HG03135 (cell line): ENCODE measurements around the gene FBXW2.
"Not testable (repeated sequence)": the region's sequence is repeated elsewhere in the genome, so short reads cannot be mapped to it uniquely, and the experiment has no call there.

Source experiments
- ATAC-seq: cut with Tn5 transposase; IDR thresholded peaks from one replicate; pipeline ENCODE4 v1.9.1; 2021; ENCODE audit warnings: mild to moderate bottlenecking, moderate library complexity; ENCODE audit not compliant: unreplicated experiment

The FBXW2 gene, protein sequence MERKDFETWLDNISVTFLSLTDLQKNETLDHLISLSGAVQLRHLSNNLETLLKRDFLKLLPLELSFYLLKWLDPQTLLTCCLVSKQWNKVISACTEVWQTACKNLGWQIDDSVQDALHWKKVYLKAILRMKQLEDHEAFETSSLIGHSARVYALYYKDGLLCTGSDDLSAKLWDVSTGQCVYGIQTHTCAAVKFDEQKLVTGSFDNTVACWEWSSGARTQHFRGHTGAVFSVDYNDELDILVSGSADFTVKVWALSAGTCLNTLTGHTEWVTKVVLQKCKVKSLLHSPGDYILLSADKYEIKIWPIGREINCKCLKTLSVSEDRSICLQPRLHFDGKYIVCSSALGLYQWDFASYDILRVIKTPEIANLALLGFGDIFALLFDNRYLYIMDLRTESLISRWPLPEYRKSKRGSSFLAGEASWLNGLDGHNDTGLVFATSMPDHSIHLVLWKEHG

DNA sequence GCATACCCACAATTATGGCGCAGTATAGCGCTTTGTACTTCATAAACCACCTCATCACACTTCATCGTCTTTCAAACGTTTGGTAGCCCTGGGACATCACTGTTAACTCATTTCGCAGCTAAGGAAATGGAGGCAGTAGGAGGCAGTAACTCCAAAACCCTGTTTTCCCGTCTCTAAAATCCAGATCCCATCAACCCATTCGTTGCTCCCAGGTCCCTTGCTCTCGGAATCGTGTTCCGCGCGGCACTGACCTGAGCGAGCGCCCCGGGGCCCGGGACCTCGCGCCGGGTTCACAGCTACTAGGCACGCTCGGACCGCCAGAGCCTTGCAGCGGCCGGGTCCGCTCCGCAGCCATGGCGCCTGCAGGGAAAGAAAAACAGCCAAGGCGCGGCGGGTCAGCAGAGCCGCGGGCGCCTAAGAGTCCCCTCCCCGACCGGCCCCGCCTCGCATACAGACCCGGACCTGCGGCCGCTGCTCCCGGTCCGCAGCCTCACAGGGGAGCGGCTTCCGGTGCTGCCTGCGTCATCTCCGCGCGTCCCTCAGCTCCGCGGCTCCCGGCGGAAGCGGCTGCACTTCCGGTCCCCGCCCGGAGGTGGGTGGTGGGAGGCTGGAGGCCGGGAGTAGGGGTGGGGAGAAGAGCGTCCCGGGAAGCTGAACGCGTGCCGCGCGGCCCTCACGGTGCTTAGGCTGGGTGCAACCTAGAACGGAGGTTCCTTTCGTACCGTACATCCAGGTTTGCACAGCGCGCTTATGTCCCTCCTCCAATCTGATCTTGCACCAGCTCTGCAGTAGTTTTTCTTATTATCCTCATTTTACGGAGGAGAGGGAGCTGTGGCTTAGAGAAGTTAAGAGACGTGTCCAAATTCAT is at the start of gene FBXW2:
Gene FBXW2, minus strand, starts transcription at position 519 of the 868 bp plus-strand sequence. CDS start 5,158 bp downstream, outside the sequence.
- ATAC-seq = peak; percentile 90

DNA sequence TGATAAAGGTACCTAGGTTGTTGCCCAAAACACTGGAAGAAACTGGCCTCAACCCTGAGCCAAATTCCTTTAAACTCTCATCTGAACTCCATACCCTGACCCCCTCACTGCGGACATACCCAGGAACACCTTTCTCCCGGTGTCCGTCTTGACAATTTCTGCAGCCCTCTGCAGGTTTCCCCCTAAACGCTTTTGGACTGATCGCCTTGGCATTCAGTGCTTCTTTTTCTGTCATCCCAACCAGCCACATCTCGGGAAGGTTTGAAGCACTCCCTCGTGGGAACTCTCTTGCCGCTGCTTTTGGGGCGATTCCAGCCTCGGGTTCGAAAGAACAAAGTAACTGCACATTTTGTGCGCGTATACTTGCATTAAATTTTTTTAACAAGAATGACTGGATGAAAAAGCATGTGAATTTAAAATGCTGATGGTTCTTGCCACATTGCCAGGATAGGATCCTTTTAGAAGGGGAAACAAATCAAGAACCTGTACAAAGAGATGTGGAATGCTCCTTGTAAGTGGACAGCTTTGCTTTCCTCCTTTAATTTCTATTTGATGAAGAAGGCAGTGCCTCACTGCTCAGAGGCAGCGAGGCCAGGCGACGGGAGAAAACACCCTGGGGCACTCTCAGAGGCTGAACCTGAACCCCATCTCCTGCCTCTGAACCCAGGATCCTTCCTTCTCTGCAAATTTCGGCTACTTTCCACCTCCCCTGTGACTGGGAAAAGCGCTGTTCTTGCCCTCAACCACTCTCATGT is 48.9 kb upstream of the FBXW2 start:
- ATAC-seq = peak; percentile 13

DNA sequence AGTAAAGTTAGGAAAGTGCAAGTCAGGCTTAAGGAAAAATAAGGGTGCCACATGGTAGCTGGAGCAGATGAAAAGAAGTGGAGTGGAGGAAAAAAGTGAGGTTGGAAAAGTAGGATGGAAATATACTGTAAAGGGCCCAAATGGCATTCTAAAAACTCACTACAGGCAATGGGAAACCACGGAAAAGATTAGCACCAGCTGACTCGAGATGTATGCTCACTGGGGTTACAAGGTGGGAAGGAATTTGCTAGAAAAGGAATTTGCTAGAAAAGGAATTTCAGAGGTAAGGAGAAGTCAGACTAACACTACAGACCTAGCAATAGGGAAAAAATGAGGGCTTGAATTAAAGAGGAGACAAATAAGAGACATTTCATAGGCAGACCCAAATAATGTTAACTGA is 45.9 kb upstream of the FBXW2 start:
- ATAC-seq = no peak

DNA sequence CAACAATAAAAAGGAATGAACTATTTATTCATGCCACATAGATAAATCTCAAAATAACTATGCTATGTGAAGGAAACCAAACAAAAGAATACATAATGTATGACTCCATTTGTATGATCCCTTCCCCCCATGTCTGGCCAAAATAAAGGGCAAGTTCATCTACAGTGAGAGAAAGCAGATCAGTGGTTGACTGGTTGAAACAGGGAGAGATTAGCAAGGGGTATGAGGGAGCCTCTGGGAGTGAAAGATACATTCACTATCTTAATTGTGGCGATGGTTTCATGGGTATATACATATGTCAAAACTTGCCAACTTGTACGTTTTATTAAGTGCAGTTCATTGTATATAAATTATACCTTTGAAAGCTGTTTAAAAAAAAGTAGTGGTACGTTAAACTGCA is 44.7 kb upstream of the FBXW2 start:
- no peak for ATAC-seq

DNA sequence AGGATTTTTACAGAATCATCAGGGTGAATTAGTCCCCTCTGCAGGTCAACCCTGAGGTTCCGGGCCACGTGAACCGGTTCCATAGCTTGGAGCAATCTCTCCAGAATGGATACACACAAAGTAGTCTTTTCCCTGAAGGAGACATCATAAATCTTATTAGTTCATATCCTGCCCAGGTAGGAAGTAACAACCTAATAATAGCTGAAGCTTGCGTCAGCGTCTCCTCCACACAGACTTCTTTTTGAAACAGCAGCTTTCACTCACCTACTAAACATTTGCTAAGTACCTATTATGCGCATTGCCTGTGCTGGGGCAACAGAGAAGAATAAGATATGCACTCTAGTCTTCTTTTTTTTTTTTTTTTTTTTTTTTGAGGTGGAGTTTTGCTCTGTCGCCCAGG is 40.1 kb upstream of the FBXW2 start:
- no peak for ATAC-seq

DNA sequence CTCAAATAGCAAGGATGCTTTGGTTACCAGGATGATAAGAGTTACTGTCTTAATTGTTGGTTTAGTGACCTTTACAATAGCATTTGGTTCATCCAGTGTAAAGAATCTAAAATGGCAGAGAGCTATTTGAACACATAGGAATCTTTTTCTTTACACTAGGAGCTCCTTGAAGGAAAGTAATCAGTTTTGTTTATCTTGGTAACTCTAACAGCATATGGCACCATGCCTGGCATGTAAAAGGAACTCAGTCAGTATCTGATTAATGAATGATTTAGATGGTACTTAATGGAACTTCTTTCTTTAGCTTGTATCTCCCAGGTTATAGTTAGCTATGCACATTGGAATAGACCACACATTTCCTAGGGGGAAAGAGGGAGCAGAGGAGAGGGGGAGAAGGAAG is 39.6 kb upstream of the FBXW2 start:
- ATAC-seq = no peak

DNA sequence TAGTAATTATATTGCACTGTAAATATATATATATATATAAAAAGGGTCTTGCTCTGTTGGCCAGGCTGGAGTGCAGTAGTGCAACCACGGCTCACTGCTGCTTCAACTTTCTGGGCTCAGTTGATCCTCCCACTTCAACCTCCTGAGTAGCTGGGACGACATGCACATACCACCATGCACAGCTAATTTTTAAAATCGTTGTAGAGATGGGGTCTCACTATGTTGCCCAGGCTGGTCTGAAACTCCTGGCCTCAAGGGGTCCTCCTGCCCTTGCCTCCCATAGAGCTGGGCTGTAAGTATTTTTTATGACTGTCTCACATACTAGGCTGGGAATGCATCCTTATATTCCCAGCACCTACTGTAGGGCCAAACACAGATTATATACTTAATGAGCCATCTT is 37.6 kb upstream of the FBXW2 start:
- ATAC-seq = no peak

DNA sequence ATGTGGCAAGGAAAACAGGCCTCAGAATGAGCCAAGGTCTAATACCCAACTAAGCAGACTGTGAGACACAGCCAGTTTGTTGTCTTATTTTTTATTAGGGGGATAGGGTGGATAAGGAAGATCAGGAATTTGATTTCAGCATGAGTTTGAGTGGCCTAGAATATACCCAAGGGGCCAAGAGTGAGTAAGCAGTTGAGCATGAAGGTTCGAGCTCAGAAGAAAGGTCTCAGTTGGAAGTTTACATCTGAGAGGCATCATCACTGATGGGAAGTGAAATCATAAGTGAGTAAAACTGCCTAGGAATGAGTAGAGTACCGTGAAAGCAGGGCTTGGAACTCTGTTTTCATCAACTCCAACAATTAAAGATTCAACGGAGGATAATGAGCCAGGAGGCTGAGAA is 36.9 kb upstream of the FBXW2 start:
- ATAC-seq = no peak

DNA sequence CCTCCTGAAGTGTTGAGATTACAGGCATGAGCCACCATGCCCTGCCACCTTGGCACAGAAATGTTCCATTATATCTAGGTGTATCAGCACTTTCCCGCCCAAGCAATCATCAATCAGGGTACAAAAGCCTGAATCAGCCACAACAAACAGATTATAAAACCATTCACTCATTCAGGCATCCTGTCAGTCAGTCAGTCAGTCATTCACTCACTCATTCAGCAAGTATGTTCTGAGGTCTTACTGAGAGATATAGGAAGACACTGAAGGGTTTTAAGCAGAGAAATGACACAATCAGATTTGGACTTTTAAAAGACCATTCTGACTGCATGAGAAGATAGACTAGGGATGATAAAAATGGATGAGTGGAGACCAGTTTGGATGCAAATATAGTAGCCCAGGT is 36.4 kb upstream of the FBXW2 start:
- ATAC-seq = no peak

DNA sequence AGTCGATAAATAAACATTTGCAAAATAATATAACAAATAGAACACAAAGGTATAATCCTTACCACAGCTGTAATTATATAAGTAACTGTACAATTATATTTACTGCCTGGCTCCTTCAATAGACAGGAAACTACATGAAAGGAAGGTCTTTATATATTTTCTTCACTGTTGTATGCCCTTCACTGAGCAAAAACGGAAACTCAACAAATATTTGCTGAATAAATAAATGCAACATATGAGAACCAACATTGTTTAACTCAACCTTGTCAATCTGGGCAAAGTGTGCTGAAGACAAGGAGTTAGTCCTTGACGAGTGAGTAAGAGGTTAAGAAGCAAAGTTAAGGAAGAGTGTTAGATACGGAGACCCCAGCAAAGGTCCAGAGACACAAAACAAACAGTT is 26.9 kb upstream of the FBXW2 start:
- ATAC-seq = no peak

DNA sequence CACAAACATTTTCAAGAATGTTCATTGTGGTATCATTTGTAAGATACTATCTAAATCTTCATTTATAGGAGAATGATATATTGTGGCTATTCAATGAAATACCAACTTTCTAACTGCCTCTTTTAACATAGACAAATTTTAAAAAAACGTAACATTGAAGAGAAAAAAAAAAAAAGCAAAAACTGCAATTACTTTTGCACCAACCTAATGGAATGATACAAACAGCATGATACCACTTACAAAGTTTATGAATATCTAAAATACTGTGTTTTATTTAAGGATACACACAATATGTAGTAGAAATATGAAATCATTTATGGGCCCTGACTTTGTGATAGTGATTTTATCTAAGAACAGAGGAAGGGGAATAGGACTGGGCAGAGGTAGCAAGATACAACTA is 25.4 kb upstream of the FBXW2 start:
- ATAC-seq = no peak

DNA sequence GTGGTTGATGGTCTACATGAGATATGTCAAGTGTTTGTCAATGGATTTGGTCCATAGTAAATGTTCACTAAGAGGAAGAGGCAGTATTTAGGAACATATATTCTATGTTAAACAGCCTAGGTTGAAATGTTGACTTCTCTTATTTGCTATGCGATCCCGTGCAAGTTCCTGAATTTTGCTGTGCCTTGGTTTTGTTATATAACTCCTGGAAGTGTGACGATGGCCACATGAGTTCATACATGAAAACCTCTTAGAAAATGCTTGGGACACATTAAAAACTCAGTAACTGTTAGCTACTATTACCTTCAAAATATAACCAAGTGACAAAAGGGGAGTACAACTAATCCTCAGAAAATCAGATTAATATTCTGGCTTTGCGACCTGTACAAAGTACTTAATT is 21.9 kb upstream of the FBXW2 start:
- no peak for ATAC-seq

DNA sequence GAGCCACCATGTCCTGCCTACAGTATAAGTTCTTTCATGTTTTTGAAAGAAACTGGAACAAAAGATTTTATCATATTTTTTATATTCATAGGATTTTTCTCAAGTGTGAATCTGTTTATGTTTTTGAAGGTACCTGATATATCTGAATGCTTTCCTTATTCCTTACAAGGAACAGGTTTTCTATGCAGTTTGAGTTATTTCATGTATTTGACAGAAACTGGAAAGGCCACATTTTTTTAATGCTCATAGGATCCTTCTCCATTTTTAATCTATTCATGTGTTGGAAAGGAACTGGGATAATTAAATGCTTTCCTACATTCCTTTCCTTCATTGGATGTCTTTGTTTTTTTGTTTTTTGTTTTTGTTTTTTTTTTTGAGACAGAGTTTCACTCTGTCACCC is 15.7 kb upstream of the FBXW2 start:
- no peak for ATAC-seq

DNA sequence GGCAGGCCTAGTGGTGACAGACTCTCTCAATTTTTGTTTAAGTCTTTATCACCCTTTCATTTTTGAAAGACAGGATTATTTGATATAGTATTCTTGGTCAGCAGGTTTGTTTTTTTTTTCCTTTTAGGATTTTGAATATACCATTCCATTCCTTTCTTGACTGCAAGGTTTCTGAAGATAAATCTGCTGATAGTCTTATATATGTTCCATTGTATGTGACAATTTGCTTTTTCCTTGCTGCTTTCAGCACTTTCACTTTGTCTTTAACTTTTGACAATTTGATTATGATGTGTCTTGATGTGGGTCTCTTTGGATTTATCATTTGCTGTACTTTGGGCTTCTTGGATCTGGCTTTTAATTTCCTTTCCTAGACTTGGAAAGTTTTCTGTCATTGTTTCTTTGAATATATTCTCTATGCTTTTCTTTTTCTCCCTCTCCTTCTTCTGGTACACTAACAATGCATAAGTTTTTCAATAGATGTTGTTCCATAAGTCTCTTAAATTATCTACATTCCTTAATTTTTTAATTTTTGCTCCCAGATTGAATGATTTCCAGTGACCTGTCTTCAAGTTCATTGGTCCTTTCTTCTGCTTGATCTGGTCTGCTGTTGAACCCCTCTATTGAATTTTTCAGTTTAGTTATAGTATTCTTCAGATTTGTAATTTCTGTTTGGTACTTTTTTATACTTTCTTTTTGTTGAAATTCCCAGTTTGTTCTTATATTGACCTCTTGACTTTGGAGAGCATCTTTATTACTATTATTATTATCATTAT is 14.6 kb upstream of the FBXW2 start:
- ATAC-seq = no peak

DNA sequence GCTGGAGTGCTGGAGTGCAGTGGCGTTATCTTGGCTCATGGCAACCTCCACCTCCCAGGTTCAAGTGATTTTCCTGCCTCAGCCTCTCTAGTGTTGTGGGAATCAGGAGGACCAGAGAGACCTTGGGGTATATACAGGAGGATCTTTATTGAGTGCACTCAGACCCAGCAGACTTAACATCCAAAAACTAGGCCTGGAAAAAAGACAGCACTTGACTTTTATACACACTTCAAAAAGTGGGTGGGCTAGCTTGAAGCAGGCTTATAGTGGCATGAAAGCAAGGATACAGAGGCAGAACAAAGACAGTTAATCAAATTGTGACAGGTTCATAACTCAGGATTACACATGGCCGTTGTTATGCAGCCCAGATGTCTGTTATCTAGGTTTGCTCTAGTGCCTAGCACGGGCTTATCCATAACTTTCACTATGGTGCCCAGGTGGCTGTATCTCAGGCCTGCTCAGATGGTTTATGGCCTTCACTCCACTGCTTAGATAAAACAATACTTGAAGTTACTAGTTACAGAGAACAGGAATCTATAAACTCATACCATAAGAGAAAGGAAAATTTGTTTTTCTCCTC is 11.7 kb upstream of the FBXW2 start:
- not testable (repeated sequence) for ATAC-seq

DNA sequence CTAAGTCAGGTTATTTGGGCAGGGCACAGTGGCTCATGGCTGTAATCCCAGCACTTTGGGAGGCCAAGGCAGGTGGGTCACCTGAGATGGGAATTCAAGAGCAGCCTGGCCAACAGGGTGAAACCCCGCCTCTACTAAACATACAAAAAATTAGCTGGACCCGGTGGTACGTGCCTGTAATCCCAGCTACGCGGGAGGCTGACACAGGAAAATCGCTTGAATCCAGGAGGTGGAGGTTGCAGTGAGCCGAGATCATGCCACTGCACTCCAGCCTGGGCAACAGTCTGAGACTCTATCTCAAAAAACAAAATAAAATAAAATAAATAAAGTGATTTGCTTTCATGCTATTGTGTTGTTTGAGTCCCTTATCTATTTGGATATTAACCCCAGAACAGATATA is 8.2 kb upstream of the FBXW2 start:
- no peak for ATAC-seq

DNA sequence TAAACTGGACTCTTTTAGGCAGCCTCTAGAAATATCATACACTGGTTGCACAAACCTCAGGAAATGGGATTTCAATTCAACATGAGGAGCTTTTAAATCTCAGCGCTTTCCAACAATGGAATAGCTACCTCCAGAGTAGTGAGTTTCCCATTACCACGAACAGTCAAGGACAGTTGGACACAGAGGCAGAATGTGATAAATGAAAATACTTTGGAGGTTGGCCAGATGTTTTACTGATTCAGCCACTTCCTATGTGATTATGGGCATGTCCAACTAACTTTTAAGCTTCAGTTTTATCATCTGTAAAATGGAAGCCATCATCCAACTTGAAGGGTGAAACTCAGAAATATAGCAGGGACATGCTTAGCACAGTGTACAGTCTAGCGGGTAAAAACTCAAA is 2.1 kb downstream of the FBXW2 start:
- no peak for ATAC-seq

DNA sequence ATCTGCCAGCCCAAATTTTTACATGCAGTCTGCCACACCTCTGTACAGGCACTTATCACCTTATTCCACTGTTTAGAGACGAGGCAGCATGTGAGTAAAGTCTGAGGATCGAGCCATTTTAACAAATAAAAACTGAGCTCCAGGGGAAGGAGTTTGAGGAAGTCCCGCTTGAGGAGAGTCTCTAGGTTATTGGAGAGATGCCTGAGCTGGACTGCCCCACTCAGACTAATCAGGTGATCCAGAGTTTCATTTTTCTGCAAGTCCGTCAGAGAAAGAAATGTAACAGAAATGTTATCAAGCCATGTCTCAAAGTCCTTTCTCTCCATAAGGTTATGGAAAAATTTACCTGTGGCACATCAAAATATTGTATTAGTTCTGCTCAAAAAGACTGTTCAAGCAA is 5.3 kb downstream of the FBXW2 start:
- no peak for ATAC-seq

DNA sequence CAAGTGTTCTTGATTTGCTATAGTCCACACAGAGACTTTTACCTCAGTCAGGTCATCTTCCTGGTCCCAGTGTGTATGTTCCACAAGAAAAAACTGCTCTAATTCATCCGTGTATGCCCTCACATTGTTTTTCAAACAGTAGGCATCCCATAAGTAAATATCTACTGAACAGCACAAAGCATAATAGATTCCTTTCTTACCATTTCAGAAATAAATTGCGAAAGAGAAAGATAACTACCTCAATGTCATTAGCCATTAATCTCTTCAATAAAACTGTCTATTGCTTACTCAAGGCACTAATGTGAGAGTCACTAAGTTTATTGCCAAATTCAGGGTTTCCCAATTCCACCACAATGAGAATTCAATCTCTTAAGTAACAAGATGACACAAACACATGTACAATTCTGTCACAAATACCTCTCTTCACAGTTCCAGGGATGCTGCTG is 9.6 kb downstream of the FBXW2 start:
- no peak for ATAC-seq

DNA sequence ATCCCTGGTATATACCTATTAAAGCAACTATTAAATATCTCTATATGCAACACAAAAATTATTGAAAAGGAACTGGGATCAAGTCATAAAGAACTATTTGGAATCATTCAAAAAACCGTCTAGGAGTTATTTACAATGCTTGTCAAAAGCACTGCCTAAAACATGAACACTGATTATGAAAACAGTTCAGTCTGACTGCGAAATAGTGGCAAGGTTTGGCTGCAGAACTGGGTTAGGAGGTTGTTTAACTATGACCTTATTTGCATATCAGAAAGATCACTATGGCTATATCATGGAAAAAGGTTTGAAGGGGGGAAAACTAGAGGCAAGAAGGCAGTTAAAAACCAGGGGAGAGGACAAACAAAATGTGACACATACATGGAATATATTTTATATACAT is 12.0 kb downstream of the FBXW2 start:
- ATAC-seq = no peak
